H54 (cell line): Measurements from ENCODE around the gene LAMB2.
A peak's percentile ranks its signal among the peaks of the same experiment; 100 is the strongest.

Experiments
- DNase-seq: peaks from one replicate; pipeline ENCODE4 v3.0.0; 2011; ENCODE audit warnings: low spot score, mixed read lengths; ENCODE audit not compliant: insufficient read length
- FAIRE-seq: peaks from 3 replicates; lab custom pipeline; 2011; peaks lifted over from hg19 to GRCh38; lab: Jason Lieb, UNC
- POLR2A ChIP-seq: IDR thresholded peaks from 2 replicates; pipeline ENCODE4 v1.6.1; 2011; ENCODE audit warnings: low read depth, mild to moderate bottlenecking, low read length

Gene LAMB2

DNA sequence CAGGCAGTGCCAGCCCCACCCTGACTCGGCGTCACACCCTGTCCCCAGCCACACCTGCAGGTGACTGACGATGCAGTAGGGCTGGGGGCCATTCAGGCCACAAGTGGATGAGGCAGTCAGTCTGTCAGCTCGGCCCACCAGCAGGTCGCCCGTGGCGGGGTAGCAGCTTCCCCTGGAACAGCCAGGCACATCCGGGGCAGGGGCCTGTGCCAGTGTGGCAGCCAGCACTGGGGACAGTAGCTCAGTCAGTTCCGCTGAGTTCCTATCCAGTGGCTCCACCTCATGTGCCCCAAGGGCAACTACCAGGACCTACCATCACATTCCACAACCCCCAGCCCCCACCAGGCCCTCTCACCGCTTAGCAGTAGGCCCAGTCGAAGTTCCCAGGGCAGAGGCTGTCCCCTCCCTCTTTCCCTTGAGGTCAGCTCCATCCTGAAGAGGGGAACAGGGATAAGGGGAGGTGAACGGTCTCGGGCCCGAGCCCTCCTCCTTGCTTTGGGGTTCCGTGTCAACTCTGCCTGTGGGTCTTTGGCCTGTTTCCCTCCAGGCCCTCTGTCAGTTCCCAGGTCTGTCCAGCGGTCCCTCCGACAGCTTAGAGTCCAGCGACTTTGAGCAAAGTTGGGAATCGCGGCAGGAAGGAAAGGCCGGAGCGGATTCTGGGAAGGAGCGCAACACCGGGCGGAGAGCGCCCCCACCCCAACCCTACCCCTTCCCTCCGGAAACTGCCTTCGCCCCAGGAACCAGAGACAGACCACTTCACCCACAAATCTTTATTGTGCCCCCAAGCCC, at the start of gene LAMB2:
Gene LAMB2 (minus strand): TSS at position 614 of the 789 bp plus-strand sequence. CDS start 183 bp downstream, at position 431.
- FAIRE-seq (no peak), DNase-seq (peak; percentile 80)
- TF ChIP-seq POLR2A, result peak; percentile 65

DNA sequence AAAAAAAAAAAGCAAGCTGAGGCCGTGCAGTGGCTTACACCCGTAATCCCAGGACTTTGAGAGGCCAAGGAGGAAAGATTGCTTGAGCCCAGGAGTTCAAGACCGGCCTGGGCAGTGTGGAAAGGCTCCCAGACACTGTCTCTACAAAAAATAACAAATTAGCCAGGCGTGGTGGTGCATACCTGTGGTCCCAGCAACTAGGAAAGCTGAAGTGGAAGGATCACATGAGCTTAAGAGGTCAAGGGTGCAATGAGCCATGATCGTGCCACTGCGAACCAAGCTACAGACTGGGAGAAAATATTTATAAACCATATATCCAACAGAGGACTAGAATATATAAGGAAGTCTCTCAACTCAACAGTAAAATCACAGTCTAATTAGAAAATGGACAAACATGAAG, 48.5 kb upstream of the LAMB2 start:
- TF ChIP-seq POLR2A, result no peak
- FAIRE-seq (no peak), DNase-seq (no peak)

DNA sequence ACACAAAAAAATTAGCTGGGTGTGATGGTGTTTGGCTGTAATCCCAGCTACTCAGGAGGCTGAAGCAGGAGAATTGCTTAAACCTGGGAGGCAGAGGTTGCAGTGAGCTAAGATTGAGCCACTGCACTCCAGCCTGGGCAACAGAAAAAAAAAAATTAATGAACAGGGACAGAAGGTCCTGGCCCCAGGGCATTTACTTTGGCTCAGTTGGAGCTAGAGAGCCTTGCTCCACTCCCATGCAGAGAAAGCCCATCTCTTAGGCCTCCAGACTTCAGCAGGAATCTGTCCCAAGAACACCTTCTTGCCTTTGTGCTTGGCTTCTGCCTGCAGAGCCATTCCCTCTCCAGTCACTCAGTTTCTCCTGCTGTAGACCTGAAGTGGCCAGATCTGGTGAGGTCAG, 47.3 kb upstream of the LAMB2 start:
- no peak for DNase-seq
- no peak for FAIRE-seq
- no peak for TF ChIP-seq POLR2A

DNA sequence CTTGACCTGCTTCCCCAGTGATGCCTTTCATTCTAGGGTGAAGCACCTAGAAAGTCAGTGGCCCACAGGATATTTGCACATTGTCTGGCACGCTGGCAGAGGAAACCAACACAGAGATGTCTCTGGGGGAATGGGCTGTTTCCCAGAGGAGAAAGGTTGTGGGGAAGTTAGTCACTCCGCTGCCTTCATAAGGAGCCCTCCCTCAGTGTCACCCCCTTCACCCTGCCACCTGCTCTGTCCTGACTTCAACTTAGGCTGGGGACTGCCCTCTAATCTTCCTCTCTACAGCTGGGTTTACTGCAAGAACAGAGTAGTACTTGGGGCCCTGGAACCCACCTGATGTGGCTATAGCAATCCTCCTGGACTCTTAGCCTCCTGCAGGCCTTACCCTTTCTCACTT, 44.2 kb upstream of the LAMB2 start:
- DNase-seq, result no peak
- TF ChIP-seq POLR2A, result no peak
- FAIRE-seq, result no peak

GRCh38 chr3:49175530-49175929, 42.7 kb upstream of the LAMB2 start:
- FAIRE-seq (no peak), DNase-seq (no peak)
- TF ChIP-seq POLR2A, result no peak

DNA sequence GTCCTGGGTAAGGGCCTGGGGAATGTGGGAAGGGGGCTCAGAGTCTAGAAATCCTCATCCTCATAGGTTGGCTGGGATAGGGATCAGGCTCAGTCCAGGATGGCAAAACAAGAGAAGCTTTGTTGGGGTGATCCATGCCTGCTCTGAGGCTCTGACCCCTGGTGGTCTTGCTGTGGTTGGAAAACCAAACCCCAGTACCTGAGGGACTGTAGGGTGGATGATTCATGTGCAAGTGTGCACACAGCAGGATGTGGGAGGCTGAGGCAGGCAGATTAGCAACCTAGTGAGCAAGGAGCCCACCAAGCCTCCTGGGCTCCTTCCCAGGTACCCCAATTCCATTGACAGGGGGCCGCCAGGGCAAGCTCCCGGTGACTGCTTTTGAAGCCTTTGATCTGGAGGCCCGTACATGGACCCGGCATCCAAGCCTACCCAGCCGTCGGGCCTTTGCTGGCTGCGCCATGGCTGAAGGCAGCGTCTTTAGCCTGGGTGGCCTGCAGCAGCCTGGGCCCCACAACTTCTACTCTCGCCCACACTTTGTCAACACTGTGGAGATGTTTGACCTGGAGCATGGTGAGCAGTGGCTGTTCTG, 41.6 kb upstream of the LAMB2 start:
- FAIRE-seq (no peak), DNase-seq (no peak)
- no peak for TF ChIP-seq POLR2A

GRCh38 chr3:49173792-49174170, 40.9 kb upstream of the LAMB2 start:
- FAIRE-seq (no peak), DNase-seq (no peak)
- TF ChIP-seq POLR2A, result no peak

GRCh38 chr3:49173116-49173791, 40.4 kb upstream of the LAMB2 start:
- TF ChIP-seq POLR2A, result no peak
- DNase-seq (no peak), FAIRE-seq (no peak)

- TF ChIP-seq POLR2A, result no peak
- no peak for FAIRE-seq
- no peak for DNase-seq
These were observed 39.7 kb upstream of the LAMB2 start for GRCh38 chr3:49172551-49173041.

DNA sequence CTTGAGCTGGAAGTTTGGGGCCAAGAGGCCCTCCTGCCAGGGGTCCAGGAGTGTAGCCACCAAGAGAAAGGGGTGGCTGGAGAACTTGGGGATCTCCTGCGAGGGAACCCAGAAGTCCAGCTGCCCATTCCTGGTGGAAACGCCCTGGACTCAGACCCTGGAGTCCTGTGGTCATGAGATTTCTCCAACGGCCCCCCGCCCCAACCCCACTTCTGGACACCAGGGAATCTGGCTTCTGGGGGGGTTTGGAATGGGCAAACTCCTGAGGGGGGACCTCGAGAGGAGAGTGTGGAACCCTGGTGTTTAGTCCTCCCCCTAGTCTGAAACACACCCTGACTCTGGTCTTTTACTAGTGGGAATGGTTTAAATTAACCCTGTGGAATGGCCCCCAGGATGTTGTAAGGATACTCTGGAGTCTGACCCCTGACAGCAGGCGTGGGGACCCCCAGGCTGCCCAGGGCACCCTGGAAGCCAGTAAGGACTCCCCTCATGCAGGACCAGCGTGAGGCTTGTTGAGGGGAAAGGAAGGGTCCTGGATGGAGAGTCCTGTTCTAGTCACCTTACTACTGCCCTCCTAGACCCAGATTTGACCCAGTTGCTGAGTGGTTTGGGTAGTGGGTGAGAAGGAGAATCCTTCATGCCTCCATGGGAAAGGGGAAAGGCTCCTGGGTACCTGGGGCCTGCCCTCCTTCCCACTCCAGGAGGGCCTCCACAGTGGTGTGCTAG, 39.1 kb upstream of the LAMB2 start:
- DNase-seq, result no peak
- FAIRE-seq, result no peak
- no peak for TF ChIP-seq POLR2A

DNA sequence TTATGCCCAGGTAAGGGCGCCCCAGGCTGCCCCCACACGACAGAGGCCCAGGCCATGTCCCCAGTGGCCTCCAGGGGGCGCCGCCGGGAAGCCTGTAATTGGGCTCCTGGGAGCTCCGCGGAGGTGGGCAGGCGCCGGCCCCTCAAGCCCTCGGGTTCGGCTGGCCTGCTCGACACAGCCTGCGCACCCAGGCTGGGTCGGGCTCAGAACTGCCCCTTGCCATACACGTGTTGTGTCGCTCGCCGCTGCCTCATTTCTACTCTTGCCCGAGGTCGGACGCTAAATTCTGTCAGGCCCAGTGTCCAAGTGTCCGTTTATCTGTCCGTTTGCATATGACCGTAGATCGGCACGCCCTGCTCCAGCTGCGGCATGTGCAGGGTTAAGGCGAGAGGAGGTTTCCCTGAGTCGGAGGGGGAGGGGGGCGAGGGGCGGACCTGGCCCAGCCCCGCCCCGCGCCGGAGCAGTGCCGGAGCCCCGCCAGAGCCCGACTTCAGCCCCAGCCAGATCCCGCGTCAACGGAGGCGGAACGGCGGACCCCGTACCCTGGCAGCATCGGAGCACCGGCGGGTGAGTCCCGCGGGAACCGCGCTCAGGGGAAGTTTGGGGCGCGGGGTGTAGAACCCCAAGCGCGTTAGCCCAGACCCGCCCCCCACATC, 38.4 kb upstream of the LAMB2 start, which contains the start of gene KLHDC8B:
Gene KLHDC8B (plus strand): TSS at position 480 of the 656 bp plus-strand sequence. CDS start 1,172 bp downstream, outside the sequence.
- no peak for FAIRE-seq

DNA sequence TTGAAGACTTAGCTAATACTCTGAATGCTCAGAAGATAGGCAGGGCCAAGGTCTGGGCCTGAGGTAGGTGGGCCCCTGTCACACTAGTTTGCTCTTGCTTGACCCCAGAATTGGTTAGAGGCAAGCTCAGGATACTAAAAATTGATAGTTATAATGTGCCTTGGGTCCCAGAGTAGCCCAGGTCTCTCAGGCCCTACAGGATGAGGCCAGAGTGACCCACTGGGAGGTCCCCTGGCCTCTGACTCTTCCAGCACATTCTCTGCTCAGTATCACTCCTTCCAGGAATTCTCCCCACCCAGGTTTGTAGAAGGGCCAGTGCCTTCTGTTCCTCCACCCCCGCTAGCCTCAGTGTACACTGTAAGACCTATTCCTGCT, 37.9 kb upstream of the LAMB2 start:
- DNase-seq, result no peak
- no peak for FAIRE-seq
- no peak for TF ChIP-seq POLR2A

More for the DNA sequence above, 38.4 kb upstream of the LAMB2 start, which contains the start of gene KLHDC8B:
- peak; percentile 94 for DNase-seq
- peak; percentile 51; the same call in 1 of the 2 replicates for TF ChIP-seq POLR2A

- TF ChIP-seq POLR2A, result no peak
- DNase-seq (no peak), FAIRE-seq (no peak)
These were observed 34.1 kb upstream of the LAMB2 start for GRCh38 chr3:49166752-49167556.
